Ammon's horn (tissue), 1 donor: Measurements from ENCODE around the gene CLINT1.
A peak's percentile ranks its signal among the peaks of the same experiment; 100 is the strongest.
"Not testable (repeated sequence)": the region's sequence is repeated elsewhere in the genome, so short reads cannot be mapped to it uniquely, and the experiment has no call there.

Experiments
- DNase-seq: peaks from one replicate; pipeline ENCODE4 v3.0.0-alpha.2; 2016; ENCODE audit warnings: low spot score

Gene CLINT1

GRCh38 chr5:157858527-157859226 is at the start of gene CLINT1:
TSS of gene CLINT1 (minus strand) at chr5:157859145. CDS start at chr5:157858970, 175 bp downstream.
- DNase-seq = peak; percentile 95

DNA sequence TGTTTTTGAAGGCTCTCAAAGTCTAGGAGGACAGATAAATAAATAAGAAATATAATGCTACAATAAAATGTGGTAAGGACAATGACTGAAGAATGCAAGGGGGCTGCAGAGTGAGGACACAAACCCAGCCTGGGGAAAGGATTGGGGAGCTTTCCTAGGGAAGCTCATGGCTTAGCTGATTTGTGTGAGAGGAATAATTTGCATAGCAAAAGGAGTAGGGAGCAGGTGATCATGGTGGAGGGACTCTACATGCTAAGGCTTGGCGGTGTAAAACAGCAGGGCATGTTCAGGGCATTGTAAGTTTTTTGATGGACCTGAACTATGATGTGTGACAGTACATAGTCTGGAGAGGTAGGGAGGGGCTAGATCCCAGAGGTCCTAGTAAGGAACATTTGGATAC is 49.5 kb upstream of the CLINT1 start:
- no peak for DNase-seq

GRCh38 chr5:157907479-157907878 is 48.5 kb upstream of the CLINT1 start:
- no peak for DNase-seq

GRCh38 chr5:157903117-157903450 is 44.1 kb upstream of the CLINT1 start:
- DNase-seq = no peak

DNA sequence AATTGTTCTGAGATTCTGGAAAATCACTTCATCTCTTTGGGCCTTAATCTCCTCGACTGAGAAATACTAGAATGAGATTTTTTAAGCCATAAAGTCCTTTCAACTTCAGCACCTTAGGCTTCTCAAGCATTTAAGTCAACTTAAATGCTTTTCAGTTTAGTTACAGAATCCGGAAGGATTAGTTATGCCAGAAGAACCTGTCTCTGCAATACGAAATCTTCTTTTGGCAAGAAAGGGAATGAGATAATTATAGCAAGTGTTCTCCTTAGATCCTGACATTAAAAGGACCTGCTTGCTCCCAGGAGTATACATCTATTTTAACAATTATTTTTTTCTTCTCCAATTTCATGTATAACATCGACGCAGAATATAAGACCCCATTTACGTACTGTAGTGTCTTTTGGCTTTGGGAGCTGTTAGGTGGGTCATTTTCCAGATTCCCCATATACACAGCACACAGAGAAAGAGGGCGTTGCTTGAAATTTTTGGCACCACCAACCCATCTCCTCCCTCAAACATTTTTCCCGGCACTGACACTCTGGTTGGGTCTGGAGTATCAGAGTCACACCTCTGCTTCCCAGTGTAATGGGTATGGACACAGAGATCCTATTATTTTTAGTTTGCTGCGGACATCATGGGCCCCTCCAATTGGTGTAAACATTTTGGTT is 43.6 kb upstream of the CLINT1 start:
- no peak for DNase-seq

DNA sequence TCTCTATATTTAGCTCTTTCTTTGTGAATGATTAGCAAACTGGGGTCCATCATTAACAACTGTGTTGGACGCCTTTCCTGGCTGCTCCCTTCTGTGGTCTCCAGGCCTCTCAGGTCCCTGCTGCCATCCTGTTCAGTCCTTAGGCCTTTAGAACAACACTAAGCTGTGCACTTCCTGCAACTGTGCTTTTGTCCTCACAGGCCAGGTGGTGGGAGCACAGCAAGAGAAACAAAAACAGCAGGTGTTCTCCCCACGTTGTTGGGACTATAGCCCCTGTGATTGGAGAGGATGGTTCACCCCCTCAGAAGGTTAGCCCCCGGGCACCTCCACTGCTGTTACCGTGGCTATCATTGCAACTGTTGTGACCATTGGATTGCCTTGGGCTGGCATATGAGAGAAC is 41.7 kb upstream of the CLINT1 start:
- DNase-seq = no peak

- DNase-seq = no peak
These were observed 34.7 kb upstream of the CLINT1 start for GRCh38 chr5:157893611-157894010.

- no peak for DNase-seq
These were observed 34.0 kb upstream of the CLINT1 start for GRCh38 chr5:157892974-157893373.

GRCh38 chr5:157890836-157891597 is 32.1 kb upstream of the CLINT1 start:
- no peak for DNase-seq

GRCh38 chr5:157888814-157889532 is 30.0 kb upstream of the CLINT1 start:
- no peak for DNase-seq

DNA sequence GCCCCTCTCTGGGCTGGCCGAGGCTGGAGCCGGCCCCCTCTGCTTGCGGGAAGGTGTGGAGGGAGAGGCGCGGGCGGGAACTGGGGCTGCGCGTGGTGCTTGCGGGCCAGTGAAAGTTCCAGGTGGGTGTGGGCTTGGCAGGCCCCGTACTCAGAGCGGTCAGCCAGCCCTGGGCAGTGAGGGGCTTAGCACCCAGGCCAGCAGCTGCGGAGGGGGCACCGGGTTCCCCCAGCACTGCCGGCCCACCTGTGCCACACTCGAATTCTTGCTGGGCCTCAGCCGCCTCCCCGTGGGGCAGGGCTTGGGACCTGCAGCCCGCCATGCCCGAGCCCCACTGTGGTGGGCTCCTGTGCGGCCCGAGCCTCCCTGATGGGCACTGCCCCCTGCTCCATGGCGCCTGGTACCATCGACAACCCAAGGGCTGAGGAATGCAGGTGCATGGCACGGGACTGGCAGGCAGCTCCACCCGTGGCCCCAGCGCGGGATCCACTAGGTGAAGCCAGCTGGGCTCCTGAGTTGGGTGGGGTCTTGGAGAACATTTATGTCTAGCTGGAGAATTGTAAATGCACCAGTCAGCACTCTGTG is 27.9 kb upstream of the CLINT1 start:
- DNase-seq = no peak

DNA sequence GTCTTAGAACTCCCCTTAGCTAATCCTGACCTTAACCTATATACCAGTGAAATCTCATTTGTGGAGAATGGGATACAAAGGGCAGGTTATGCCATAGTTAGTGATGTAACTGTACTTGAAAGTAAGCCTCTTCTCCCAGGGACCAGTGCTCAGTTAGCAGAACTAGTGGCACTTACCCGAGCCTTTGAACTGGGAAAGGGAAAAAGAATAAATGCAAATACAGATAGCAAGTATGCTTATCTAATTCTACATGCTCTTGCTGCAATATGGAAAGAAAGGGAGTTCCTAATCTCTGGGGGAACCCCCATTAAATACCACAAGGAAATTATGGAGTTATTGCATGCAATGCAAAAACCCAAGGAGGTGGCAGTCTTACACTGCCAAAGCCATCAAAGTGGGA is 26.1 kb upstream of the CLINT1 start:
- DNase-seq = not testable (repeated sequence)

- DNase-seq = not testable (repeated sequence)
These were observed 22.6 kb upstream of the CLINT1 start for GRCh38 chr5:157881498-157881897.

DNA sequence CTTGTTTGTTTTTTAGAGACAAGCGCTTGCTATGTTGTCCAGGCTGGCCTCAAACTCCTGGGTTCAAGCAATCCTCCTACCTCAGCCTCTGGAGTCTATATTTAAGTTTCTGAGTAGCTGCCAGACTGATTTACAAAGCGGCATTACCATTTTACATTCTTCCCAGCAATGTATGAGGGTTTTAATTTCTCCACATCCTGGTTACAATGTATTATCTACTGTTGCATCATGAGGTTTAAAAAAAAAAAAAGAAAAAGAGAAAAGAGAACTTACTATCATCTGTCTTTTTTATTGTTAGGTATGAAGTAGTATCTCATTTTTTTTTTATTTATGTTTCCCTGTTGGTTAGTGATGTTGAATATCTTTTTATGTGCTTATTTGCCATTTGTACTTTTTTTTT is 18.9 kb upstream of the CLINT1 start:
- DNase-seq = no peak

GRCh38 chr5:157874861-157875260 is 15.9 kb upstream of the CLINT1 start:
- no peak for DNase-seq

- no peak for DNase-seq
These were observed 12.2 kb upstream of the CLINT1 start for GRCh38 chr5:157870837-157871834.

DNA sequence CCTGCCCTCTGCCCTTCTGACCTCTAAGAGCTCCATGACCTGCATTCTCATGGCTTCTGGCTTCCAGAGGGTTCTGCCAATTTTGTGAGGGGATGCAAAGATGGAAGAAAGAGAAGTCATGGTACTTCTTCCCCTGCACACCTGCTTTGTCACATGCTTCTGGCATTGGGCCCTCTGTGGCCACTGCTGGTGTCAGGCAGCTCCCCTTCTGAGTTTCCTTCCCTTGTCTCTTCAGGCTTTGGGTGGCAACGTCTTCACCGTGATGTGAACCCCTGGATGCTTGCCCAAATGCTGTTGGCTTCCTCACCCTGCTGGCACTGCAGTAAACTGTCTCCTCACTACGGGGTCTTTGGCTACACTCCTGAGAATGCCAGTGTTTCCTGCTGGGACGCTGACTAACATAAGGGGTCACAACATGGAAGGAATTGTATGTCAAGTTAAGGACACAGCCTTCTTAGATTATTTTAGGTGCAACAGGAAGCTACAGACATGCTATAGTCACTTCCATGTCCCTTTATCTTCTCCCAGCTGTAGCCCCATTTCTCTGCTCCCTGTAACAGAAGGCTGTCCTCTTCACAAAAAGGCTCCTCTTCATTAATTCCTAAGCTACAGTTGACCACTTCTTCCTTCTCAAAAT is 8.9 kb upstream of the CLINT1 start:
- DNase-seq = no peak

GRCh38 chr5:157866536-157866935 is 7.6 kb upstream of the CLINT1 start:
- DNase-seq = no peak

DNA sequence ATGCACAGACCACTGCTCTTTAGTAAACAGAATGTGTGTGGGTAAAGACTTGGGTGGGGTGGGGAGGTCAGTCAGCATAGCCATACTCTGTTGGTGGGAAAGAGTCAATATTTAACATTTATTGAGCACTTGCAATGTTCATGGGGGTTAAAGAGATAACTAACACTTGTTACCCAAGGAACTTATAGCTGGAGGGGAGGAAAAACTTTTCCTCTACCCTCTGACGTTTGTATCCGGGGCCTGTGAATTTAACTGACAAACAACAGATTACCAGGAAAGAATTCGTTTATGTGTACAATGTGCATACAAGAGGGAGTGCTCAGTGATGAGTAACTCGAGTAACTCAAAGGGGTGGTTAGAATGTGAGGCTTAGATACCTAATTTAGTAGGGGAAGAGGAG is 6.8 kb upstream of the CLINT1 start:
- no peak for DNase-seq

GRCh38 chr5:157864067-157864466 is 5.1 kb upstream of the CLINT1 start:
- no peak for DNase-seq
